PC-9 (cell line): ENCODE data around the gene DYSF.

Experiments used
- EZH2 ChIP-seq: fragments of 200-600 bp; sonication (generic); IDR thresholded peaks from 2 replicates; pipeline ENCODE4 v1.8.0; 2017; ENCODE audit warnings: antibody characterized with exemption, low read depth
- TF ChIP-seq, protein P1 (sequence below): fragments of 200-600 bp; sonication (generic); conservative IDR thresholded peaks from 2 replicates; pipeline ENCODE4 v1.6.1; 2017; ENCODE audit warnings: mixed run types, antibody characterized with exemption, mild to moderate bottlenecking, moderate library complexity

GRCh38 chr2:71465356-71465755 lies 12.0 kb downstream of the DYSF start:
- TF ChIP-seq, protein P1, sequence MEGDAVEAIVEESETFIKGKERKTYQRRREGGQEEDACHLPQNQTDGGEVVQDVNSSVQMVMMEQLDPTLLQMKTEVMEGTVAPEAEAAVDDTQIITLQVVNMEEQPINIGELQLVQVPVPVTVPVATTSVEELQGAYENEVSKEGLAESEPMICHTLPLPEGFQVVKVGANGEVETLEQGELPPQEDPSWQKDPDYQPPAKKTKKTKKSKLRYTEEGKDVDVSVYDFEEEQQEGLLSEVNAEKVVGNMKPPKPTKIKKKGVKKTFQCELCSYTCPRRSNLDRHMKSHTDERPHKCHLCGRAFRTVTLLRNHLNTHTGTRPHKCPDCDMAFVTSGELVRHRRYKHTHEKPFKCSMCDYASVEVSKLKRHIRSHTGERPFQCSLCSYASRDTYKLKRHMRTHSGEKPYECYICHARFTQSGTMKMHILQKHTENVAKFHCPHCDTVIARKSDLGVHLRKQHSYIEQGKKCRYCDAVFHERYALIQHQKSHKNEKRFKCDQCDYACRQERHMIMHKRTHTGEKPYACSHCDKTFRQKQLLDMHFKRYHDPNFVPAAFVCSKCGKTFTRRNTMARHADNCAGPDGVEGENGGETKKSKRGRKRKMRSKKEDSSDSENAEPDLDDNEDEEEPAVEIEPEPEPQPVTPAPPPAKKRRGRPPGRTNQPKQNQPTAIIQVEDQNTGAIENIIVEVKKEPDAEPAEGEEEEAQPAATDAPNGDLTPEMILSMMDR, result no peak
- no peak for TF ChIP-seq EZH2
